Left renal cortex interstitium (tissue), 4 donors: ENCODE measurements around the gene MPPE1. TPM values are rescaled to one million over a fixed set of nuclear protein-coding genes. Genes with fewer than 3 reads are reported as not detected.
"Not testable (repeated sequence)": the region's sequence is repeated elsewhere in the genome, so short reads cannot be mapped to it uniquely, and the experiment has no call there.

Experiments
- DNase-seq, 4 donors: peaks; one replicate each; pipeline ENCODE4 v3.0.0-alpha.2; 2013; ENCODE audit warnings: low read depth in 4 of 4, low spot score in 2 of 4, missing footprints in 1 of 4
- polyA plus RNA-seq, 4 donors: library from polyadenylated mRNA; unstranded; fragments of 120-200 nt; gene quantifications; one replicate each; pipeline ENCODE4 v1.2.1, GENCODE V29; 2013; ENCODE audit not compliant: insufficient read length in 4 of 4

Gene MPPE1
- polyA plus RNA-seq, 4 donors: 37.5 to 59.3 (median 48.3) TPM

DNA sequence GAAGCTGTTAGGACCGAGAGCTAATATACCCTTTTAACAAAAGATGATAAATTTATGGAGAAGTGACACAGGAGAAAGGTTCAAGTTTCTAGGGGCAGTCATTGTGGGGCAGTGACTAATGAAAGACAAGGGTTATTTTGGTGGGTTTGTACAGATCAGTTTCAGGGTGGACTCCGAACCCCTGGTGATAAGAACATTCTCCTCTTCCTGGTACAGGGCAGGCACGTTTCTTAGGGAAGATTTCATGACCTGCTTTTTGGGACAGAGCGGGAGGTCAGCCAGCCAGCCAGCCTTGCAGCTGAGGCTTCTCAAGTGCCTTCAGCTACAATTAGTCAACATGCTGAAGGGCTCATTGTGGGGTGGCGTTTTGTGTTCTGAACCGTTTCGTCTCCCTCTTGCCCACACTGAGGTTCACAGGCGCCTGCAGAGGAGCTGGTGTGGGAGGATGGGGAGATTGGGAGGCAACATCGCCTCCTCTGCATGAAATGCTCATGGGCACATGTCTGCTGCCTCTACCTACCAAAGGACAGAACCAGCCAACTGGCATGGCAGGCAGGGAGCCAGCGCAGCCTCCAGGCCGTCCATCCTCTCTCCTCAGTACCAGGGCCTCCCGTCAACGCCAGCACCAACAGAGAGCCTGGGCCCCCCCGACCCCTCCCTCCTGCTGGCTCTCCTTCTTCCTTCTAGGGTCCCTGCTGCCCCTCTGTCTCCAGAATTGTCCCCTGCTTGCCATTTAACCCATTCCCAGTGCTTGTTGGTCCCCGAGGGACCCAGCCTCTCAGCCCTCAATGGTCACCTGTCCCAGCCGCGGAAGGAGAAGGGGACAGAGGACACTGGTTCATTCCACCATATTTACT is 47.3 kb downstream of the MPPE1 start:
- DNase-seq: no peak

DNA sequence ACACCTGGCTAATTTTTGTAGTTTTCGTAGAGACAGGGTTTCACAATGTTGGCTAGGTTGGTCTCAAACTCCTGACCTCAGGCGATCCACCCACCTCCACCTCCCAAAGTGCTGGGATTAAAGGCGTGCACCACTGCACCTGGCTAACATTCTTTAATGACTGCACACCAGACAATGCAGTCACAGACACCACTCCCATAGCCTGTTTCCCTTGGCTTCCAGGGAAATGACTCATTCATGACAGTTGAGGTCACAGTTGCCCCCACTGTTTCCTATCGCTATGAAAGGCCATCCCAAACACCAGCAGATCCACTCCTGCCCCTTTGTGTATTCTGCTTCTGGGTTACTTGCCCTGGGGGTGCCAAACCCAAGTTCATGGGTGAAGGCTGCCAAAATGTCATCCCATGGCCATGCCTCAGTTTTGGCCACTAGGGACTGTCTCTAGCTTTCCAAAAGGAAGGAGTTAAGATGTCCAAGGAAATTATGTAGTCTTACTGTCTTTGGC is 48.2 kb downstream of the MPPE1 start:
- DNase-seq: no peak

DNA sequence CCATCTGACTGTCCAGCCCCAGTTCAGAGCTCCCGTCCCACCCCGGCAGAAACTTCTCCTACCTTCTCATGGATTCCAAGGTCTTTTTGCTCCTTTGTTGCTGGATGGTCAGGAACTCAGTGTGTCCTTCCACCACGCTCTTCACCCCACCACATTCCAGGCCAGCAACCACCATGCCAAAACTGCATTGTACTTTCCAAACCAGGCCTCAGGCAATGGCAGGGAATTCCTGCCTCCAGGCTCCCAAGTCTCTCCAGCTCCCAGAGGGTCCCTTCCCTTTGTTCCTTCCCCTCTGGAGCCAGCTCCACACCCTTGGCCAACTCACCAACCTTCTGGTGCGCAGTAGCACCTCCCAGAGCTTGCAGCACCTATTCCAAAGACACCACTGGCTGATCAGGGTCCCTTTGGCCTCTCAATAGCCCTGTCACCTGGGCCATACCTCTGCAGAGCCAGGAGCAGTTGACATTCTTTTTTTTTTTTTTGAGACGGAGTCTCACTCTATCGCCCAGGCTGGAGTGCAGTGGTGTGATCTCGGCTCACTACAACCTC is 48.8 kb downstream of the MPPE1 start:
- DNase-seq: no peak

DNA sequence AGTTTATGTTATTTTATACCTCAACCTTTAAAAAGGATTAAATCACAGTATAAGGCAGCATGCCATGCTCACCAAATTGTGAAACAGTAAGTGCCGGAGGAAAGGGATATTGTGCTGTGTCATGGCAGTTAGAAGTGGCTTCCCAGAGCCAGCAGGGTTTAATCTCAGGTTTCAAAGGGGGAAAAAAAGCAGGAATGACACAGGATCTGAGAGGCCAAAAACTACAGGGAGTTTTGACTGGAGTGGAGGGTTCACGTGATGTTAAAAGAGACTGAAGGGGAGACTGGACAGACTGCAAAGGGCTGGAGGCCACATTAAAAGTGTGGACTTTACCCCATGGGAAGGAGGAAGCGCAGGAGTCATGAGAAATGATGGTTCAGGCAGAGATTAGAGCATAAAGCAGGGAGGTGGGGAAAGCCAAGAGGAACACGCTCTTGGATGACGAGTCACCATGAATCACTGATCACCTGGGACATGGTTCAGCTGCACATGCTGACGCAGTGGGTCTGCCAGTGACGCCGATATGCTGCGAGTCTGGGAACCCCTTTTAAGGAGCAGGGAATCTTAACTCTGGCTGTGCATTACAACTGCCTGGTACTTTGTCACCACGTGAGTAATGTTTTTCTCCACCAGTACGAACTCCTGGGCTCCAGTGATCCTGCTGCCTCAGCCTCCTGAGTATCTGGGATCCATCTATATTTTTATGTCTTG is 50.8 kb downstream of the MPPE1 start:
- DNase-seq: peak in 2 of 4 donors; percentile 41 to 51

DNA sequence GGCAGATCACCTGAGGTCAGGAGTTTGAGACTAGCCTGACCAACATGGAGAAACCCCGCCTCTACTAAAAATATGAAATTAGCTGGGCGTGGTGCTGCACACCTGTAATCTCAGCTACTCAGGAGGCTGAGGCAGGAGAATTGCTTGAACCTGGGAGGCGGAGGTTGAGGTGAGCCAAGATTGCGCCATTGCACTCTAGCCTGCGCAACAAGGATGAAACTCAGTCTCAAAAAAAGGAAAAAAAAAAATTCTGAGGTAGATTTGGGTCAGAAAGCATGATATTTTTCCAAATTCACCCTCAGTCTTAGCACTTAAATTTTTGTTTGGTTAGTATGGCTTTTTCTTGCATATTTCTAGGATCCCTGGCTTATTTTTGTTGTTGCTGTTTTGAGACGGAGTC is 53.6 kb downstream of the MPPE1 start:
- DNase-seq: not testable (repeated sequence)

DNA sequence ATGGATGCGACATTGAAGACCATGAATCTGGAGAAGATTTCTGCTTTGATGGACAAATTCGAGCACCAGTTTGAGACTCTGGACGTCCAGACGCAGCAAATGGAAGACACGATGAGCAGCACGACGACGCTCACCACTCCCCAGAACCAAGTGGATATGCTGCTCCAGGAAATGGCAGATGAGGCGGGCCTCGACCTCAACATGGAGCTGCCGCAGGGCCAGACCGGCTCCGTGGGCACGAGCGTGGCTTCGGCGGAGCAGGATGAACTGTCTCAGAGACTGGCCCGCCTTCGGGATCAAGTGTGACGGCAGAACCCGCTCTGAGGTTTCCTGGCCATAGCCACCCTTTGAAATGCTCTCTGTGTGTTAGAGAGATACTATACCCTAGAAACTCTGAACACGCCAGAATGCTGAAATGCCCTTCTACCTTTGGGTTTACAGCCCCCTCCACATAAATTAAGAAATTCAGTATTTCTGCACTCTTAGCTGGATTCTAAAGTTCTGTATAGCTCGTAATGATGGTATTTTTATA is 56.2 kb downstream of the MPPE1 start:
- DNase-seq: peak in 1 of 4 donors; percentile 28

DNA sequence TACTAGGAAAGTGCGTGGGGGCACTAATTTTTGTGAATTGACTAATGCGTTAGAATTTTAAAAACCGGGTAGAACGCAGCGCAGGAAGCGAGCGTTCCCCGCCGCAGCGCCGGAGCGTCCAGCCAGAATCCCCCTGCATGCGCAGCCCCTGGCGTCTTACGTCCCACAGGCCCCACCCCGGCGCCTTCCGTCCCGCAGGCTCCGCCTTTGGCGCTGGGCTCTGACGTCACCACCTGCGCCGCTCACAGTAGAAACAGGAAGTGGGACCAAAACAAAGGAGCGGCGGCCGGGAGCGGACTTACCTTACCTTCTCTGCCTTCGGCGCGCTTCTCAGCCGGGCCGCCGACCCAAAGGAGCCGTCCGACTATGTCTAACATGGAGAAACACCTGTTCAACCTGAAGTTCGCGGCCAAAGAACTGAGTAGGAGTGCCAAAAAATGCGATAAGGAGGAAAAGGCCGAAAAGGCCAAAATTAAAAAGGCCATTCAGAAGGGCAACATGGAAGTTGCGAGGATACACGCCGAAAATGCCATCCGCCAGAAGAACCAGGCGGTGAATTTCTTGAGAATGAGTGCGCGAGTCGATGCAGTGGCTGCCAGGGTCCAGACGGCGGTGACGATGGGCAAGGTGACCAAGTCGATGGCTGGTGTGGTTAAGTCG is 56.8 kb downstream of the MPPE1 start, which contains the start of gene CHMP1B:
TSS of gene CHMP1B (plus strand) at position 268 of the 660 bp plus-strand sequence. CDS start at position 367, 99 bp downstream.
- DNase-seq: peak; percentile 77 to 95 (median 92)

DNA sequence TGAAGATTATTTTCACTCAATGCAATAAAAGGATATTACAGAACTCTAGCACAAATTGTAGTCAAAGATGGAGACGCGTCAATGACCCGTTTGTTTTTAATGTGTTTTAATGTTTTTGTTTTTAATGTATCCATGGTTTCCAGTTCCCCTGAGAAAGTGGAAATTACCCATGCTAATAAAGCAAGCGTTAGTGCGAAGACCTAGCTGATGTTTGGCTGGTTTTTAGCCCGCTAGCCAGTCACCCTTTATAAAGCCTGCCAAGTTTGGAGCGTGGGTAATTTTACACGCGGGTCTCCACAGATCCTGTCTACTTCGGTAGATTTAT is 57.3 kb downstream of the MPPE1 start:
- DNase-seq: peak in 3 of 4 donors; percentile 56 to 80 (median 61)

DNA sequence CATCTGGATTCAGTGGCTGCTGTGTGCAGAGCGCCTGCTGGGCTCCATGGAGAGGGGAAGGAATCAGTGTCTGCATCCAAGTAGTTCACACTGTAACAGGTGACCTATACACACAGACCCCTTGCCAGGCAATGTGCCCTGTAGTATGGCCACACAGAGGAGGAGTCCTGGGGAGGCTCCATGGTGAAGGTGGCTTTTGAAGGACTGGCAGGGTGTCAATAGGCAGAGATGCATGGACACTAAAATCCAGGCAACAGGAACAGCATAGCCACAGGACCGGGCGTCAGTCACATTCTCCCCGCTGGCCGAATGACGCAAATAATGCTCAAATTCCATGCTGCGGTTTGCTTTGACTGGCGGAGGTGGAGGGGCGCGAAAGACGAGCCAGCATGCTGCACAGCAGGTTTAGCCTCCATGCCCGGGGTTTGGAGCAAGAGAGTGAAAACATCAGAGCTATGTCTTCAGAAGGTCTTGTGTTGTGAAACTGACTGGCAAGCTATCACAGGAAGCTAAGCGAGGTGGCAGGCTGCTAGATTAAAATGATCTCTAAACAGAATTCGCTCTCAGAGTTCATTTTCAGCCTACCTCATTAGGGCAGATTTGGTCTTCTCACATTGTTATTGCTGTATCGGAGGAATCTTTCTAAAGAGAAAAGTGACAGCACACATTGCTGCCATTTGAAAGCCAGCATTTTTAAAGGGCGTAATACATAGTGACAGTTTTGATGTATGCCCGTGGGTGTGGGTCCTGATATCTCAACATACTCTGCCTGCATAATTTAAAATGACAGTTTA is 58.1 kb downstream of the MPPE1 start:
- DNase-seq: peak in 2 of 4 donors; percentile 36 to 45

DNA sequence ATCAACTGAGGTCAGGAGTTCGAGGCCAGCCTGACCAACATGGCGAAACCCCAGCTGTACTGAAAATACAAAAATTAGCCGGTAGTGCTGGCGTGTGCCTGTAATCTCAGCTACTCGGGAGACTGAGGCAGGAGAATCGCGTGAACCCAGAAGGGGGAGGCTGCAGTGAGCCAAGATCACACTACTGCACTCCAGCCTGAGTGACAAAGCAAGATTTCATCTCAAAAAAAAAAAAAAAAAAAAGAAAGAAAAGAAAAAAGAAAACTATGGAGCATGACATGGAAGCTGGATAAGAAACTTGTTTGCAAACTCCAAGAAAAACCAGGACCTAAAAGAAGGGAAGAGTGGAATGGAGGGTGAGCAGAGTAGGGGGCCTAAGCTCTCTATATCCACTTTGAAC is 58.8 kb downstream of the MPPE1 start:
- no peak for DNase-seq

DNA sequence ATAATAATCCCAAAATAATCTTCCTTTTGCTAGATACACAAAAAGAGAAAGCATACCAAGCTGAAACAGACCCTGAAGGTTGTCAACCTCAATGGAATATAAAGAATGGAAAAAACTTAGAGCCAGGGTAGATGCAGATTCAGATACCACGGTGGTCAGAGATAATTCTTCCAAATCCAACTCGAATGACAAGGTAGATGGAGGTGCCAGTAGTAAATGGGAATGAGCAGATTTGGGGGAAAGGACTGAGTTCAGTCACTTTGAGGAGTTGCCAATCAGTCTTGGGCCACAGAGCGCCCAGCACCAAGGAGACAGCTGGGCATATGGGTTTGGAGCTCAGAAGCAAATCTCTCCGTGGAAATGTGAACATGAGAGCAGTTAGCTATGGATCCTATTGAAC is 60.3 kb downstream of the MPPE1 start:
- no peak for DNase-seq

DNA sequence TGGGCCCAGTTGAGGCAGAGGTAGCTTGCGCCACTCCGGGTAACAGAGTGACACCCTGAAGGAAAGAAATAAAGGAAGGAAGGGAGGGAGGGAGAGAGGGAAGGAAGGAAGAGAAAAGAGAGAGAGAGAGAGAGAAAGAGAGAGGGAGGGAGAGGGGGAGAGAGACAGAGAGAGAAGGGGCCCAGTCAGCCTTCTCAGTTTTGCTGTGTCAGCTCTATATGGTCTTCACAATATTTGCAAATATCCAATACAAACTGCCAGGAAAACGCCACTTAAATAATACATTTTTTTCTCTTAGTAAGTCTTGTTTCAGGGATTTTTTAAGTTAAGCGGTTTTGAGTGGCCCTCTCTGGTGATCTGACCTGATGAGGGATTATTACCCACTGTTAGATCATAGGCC is 62.5 kb downstream of the MPPE1 start:
- DNase-seq: no peak

DNA sequence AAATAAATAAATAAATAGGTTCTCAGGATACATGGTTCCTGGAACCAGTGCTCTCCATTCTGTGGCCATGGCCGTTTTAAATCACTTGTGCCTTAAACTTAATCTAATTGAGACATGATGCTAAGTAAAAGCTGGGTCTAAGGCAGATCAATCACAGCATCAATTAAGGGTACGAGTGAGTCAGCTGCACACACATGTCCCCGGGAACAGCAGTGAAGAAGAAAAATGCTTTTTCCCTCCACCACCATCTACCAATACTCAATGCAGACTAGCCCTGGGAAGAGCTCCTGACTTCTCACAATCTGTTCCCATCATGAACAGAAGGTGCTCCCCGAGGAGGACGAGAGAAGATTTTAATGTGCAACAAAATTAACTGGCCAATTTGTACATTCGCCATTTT is 63.7 kb downstream of the MPPE1 start:
- DNase-seq: no peak

DNA sequence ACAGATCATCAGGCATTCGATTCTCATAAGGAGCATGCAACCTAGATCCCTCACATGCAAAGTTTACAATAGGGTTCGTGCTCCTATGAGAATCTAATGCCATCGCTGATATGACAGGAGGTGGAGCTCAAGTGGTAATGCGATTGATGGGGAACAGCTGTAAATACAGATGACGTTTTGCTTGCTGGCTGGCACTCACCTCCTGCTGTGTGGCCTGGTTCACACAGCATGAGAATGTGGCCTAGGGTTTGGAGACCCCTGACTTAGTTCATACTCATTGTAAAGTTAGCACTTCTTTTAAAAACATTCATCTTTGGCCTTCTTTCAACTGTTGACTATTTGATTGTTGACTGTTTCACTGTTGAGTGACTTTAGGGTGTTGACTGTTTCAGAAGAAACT is 65.6 kb downstream of the MPPE1 start:
- no peak for DNase-seq

DNA sequence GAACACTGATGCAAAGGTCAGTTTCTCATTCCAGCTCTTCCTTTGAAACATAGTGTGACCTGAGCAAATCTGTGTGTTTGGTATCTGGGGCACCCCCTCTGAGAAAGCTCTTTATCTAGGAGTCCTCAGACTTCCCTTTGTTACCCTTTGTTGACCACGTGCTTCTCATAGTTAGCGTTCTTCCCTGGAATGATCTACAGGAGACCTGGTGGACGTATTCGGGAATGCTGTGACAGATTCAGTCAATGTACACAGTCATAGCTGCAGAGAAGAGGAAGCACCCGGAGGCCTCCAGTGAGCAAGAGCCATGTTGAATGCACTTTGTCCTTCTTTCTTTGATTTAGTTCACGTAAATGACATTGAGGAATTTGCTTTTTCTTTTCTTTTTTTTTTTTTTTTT is 67.6 kb downstream of the MPPE1 start:
- DNase-seq: no peak

DNA sequence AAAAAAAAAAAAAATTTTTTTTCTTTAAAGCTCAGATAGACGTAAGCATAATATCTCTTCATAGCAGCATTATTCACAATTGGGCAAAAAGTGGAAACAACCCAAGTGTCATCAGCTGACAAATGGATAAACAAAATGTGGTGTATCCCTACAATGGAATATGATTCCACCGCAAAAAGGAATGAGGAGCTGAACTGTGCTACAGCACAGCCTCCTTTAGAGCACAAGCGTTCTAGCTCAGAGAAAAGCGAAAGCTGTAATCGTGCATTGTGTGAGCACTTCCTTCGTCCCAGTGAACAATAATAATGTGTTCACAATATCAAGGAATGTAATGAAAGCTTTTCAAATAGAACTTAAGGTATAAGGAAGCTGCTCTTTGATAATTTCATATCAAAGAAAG is 68.6 kb downstream of the MPPE1 start:
- no peak for DNase-seq

DNA sequence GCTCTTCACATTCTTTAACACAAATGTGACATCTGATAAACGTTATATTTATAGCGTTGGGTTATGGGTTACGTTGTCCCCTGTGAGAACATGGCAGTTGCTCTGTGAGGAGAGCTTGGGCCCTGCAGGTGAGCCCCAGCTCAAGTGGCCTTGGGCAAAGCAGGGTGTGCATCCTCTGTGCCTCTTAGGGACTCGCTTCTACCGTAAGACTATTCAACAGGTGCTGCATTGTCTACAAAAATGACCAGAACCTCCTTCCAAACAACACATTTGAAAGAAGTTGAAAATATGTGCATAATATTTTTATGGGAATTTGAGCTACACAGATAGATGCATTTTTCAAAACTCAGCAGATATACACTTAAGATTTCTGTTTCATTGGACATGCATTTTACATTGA is 73.3 kb downstream of the MPPE1 start:
- no peak for DNase-seq
